Measurements from ENCODE around the gene PURA. TPM values are rescaled to one million over a fixed set of nuclear protein-coding genes. Genes with fewer than 3 reads are reported as not detected.

The PURA gene
- total RNA-seq, 1 experiment from 2014 or later: 3.6 TPM

DNA sequence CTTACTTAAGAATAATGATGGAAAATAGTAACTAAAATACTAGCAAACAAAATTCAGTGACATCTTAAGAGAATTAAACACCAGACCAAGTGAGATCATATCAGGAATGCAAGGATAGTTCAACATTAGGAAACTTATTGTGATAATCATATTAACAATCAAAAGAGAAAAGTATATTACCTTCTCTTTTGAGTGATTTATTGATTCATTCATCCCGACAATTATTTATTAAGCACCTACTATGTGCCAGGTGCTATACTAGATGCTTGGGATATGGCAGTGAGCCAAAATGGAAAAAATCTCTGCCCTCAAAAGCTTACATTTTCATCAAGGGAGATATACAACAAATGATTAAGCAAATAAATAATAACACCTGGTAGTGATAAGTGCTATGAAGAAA, 23.7 kb upstream of the PURA start:
- H3K27me3 ChIP-seq (ENCODE audit: insufficient read depth, low read length): no peaks in the 10 kb centered on the region
- no peak overlapping the region for H3K9ac ChIP-seq (ENCODE audit: extremely low read depth, insufficient read length, low read length)
- H3K4me3 Mint-ChIP-seq: no peak overlapping the region
- no peak overlapping the region for H3K27ac ChIP-seq (ENCODE audit: insufficient read length, low read depth, low read length)
- H3K4me1 Mint-ChIP-seq: no peaks in the 10 kb centered on the region
- TF ChIP-seq CTCF (conservative IDR thresholded peaks at IDR 0.05): no peak
- H2AFZ ChIP-seq (ENCODE audit: low read length): no peak overlapping the region
- H3K23me2 ChIP-seq (ENCODE audit: insufficient read length, low read depth, low read length, poor library complexity, severe bottlenecking): no peaks in the 10 kb centered on the region
- H3K27me3 Mint-ChIP-seq (ENCODE audit: low read depth): peaks cover 57% of the 10 kb centered on the region
- H3K9me3 Mint-ChIP-seq: no peaks in the 10 kb centered on the region
- H2BK20ac ChIP-seq (ENCODE audit: low read depth, low read length, poor library complexity, severe bottlenecking): no peak overlapping the region
- no peak overlapping the region for H2AK5ac ChIP-seq (ENCODE audit: insufficient read length, low read length)
- H3K14ac ChIP-seq (ENCODE audit: insufficient read depth, low read length): no peak overlapping the region
- no peak overlapping the region for H3K18ac ChIP-seq (ENCODE audit: insufficient read length, low read depth, low read length)
- no peak overlapping the region for H2BK120ac ChIP-seq (ENCODE audit: low read depth, low read length, poor library complexity, severe bottlenecking)
- no peak overlapping the region for H3K4me2 ChIP-seq (ENCODE audit: insufficient read depth, insufficient read length, low read length)
- H2BK15ac ChIP-seq (ENCODE audit: low read depth, low read length): no peak overlapping the region
- no peaks in the 10 kb centered on the region for H3K36me3 Mint-ChIP-seq (ENCODE audit: insufficient read depth in 1 of 3, low read depth in 3 of 3)
- H2BK5ac ChIP-seq (ENCODE audit: insufficient read length, low read length): no peak overlapping the region
- H3K23ac ChIP-seq (ENCODE audit: insufficient read length, low read depth, low read length): no peak overlapping the region
- no CpG with 5 or more reads among the region's 1 CpG for WGBS (ENCODE audit: extremely low coverage, insufficient read length, low lambda C conversion rate)
- no peak overlapping the region for H3K27ac Mint-ChIP-seq
- H3T11ph ChIP-seq (ENCODE audit: low read length): no peak overlapping the region
- no peak for DNase-seq
- H4K5ac ChIP-seq (ENCODE audit: insufficient read length, low read depth, low read length): no peak overlapping the region
- no peak overlapping the region for H3K56ac ChIP-seq (ENCODE audit: insufficient read length, low read depth, low read length)
- no peaks in the 10 kb centered on the region for H3K4me1 ChIP-seq (ENCODE audit: insufficient read depth, low read length)
- no peak overlapping the region for H4K91ac ChIP-seq (ENCODE audit: insufficient read length, low read depth, low read length)
- H2BK12ac ChIP-seq (ENCODE audit: insufficient read length, low read depth, low read length): no peak overlapping the region
- no peak overlapping the region for H4K8ac ChIP-seq (replicated peaks; ENCODE audit: insufficient read length, low read depth, low read length)
- no peak overlapping the region for H3K4ac ChIP-seq (ENCODE audit: low read depth, low read length)
- H3K9me3 ChIP-seq (ENCODE audit: control insufficient read depth, low read depth, low read length): no peaks in the 10 kb centered on the region
- H3K79me2 ChIP-seq (ENCODE audit: insufficient read depth, low read length): no peaks in the 10 kb centered on the region
- H3K79me1 ChIP-seq (ENCODE audit: insufficient read depth, low read depth, low read length, poor library complexity, severe bottlenecking): no peaks in the 10 kb centered on the region
- no peaks in the 10 kb centered on the region for H4K20me1 ChIP-seq (ENCODE audit: control insufficient read depth, insufficient read depth, insufficient read length)
